Breast epithelium (tissue), 4 donors: Measurements from ENCODE around the gene FRMD4A. TPM values are rescaled to one million over a fixed set of nuclear protein-coding genes. Genes with fewer than 3 reads are reported as not detected.

ENCODE experiments used
- DNase-seq, 2 donors: peaks; one replicate each; pipeline ENCODE4 v3.0.0-alpha.2; 2019; ENCODE audit warnings: low spot score in 2 of 2
- H3K27ac ChIP-seq, 2 donors: fragments of 200-600 bp; sonication (generic) in 1 of 2; one replicate each; pipeline ENCODE4 v1.5.1; 2016 to 2019; ENCODE audit warnings: mild to moderate bottlenecking in 1 of 2
- H3K27me3 ChIP-seq, 2 donors: fragments of 200-600 bp; sonication (generic) in 1 of 2; one replicate each; pipeline versions ENCODE4 v1.5.1 to v1.6.0; 2017 to 2019; ENCODE audit warnings: control low read depth in 1 of 2, mild to moderate bottlenecking in 1 of 2
- H3K36me3 ChIP-seq: fragments of 200-600 bp; one replicate; pipeline ENCODE4 v1.5.1; 2019
- H3K4me1 ChIP-seq, 2 donors: fragments of 200-600 bp; sonication (generic); one replicate each; pipeline ENCODE4 v1.5.1; 2016 to 2019; ENCODE audit warnings: control low read depth in 1 of 2
- H3K4me3 ChIP-seq, 3 donors: fragments of 200-600 bp; sonication (generic); 1 replicate in 2 of 3; 2 replicates in 1 of 3; pipeline ENCODE4 v1.5.1; 2016 to 2019; ENCODE audit warnings: mild to moderate bottlenecking in 3 of 3, moderate library complexity in 2 of 3
- H3K9me3 ChIP-seq, 2 donors: fragments of 200-600 bp; sonication (generic) in 1 of 2; one replicate each; pipeline ENCODE4 v1.5.1; 2016 to 2019; ENCODE audit warnings: control low read depth in 1 of 2
- POLR2A ChIP-seq: fragments of 450-650 bp; IDR thresholded peaks from one replicate; pipeline ENCODE4 v1.6.1; 2016; ENCODE audit warnings: antibody characterized with exemption, mild to moderate bottlenecking, moderate library complexity
- POLR2AphosphoS5 ChIP-seq, 3 donors: sonication (generic); formaldehyde crosslinking; IDR thresholded peaks; one replicate each; pipeline ENCODE4 v1.6.1; 2017; ENCODE audit warnings: antibody characterized with exemption in 3 of 3
- intact Hi-C: fragments of 100-400 bp; cut with DNase I; formaldehyde crosslinking; loops from one replicate; pipeline ENCODE4 v1.15.1; 2023; ENCODE audit warnings: low total_unique reads
- total RNA-seq, 3 donors: library from RNA; depleted of rRNA; stranded (reverse); fragments of >200 nt; gene quantifications; one replicate each; pipeline ENCODE4 v1.1.0, GENCODE V29; 2016
- TF ChIP-seq, protein P1 (sequence below), 3 donors: fragments of 450-650 bp; IDR thresholded peaks; one replicate each; pipeline ENCODE4 v1.5.1; 2016 to 2017; ENCODE audit warnings: antibody characterized with exemption in 3 of 3, mild to moderate bottlenecking in 3 of 3, moderate library complexity in 3 of 3

Gene FRMD4A
- total RNA-seq, 3 donors from 2014 or later, result 27.5 to 107 (median 34.4) TPM

DNA sequence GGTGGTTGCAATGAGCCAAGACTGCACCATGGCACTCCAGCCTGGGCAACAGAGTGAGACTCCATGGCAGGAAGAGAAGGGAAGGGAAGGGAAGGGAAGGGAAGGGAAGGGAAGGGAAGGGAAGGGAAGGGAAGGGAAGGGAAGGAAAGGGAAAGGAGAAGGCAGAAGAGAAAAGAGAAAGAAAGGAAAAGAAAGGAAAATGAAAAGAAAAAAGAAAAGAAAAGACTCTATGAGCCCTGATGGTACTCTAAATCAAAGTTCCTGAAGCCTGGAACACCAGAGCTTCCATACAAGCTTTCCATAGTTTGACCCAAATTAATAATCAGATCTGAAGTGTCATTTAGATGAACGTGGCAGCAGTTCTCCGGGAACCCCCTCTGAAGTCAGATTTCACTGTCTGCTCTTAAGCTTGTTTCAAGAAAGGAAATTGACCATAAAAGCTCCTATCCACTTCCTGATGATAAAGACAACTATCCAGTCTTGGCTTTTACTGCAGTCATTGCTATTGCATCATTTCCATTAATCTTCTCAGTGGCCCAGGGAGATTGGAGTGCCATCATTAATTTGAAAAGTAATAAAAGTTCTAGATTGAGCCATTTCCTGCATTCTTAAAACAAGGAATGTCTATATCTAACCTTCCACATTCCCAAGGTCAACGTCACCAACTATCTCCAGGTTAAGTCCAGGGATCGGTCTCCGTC lies 44.2 kb upstream of the FRMD4A start:
- Histone ChIP-seq H3K36me3 (no peaks in the 10 kb centered on the region), H3K27ac (no peak overlapping the region), H3K4me1 (no peaks in the 10 kb centered on the region), H3K9me3 (no peaks in the 10 kb centered on the region), H3K27me3 (no peaks in the 10 kb centered on the region), H3K4me3 (no peak overlapping the region)
- DNase-seq, result no peak
- intact Hi-C loops, result no loop called here
- TF ChIP-seq POLR2A, result no peak
- no peak for TF ChIP-seq POLR2AphosphoS5 (IDR thresholded peaks at IDR 0.05)
- TF ChIP-seq, protein P1, sequence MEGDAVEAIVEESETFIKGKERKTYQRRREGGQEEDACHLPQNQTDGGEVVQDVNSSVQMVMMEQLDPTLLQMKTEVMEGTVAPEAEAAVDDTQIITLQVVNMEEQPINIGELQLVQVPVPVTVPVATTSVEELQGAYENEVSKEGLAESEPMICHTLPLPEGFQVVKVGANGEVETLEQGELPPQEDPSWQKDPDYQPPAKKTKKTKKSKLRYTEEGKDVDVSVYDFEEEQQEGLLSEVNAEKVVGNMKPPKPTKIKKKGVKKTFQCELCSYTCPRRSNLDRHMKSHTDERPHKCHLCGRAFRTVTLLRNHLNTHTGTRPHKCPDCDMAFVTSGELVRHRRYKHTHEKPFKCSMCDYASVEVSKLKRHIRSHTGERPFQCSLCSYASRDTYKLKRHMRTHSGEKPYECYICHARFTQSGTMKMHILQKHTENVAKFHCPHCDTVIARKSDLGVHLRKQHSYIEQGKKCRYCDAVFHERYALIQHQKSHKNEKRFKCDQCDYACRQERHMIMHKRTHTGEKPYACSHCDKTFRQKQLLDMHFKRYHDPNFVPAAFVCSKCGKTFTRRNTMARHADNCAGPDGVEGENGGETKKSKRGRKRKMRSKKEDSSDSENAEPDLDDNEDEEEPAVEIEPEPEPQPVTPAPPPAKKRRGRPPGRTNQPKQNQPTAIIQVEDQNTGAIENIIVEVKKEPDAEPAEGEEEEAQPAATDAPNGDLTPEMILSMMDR (IDR thresholded peaks at IDR 0.05), result no peak

DNA sequence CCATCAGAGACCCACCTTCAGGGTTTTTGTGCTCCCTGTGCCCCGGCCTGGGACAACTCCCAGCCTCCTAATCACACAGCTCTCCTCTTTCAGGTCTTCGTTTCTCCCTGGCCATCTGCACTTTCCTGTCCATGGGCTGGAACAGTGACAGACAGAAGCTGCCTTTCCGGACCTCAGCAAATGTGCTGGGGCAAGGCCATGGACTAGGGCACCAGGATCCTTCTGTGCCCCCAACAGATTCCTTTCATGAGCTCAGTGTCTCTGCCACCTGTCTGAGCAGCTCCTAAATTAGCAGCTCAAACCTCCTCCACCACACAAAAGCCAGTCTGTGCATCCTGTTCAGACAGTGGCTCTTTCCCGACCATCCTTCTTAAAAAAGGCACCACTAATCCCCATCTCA lies 41.9 kb upstream of the FRMD4A start:
- Histone ChIP-seq H3K36me3 (no peaks in the 10 kb centered on the region), H3K4me1 (no peaks in the 10 kb centered on the region), H3K27ac (no peak overlapping the region), H3K27me3 (no peaks in the 10 kb centered on the region), H3K4me3 (no peak overlapping the region), H3K9me3 (no peaks in the 10 kb centered on the region)
- TF ChIP-seq, protein P1 (IDR thresholded peaks at IDR 0.05), result no peak
- TF ChIP-seq POLR2AphosphoS5 (IDR thresholded peaks at IDR 0.05), result no peak
- no peak for TF ChIP-seq POLR2A
- no peak for DNase-seq
- intact Hi-C loops, result no loop called here

DNA sequence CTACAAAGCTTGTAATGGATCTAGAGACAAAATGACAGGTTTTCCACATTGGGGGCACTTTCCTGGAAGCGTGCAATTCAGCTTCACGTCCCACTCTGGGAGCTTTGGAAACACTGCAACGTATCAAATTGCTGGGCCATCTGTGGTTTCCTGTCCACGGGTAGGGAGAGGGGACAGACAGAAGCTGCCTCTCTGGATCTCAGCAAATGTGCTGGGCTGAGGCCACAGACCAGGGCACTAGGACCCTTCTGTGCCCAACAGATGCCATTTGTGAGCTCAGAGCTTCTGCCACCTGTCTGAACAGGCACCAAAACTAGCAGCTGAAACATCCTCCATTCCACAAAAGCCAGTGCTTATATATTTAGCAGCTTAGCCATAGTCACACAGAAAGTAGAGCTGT lies 40.9 kb upstream of the FRMD4A start:
- TF ChIP-seq, protein P1 (IDR thresholded peaks at IDR 0.05), result no peak
- TF ChIP-seq POLR2AphosphoS5 (IDR thresholded peaks at IDR 0.05) (no peak), POLR2A (no peak)
- no peak for DNase-seq
- intact Hi-C loops, result no loop called here
- no peak overlapping the region for H3K27ac ChIP-seq
- H3K9me3 ChIP-seq, result no peaks in the 10 kb centered on the region
- no peak overlapping the region for H3K4me3 ChIP-seq
- H3K27me3 ChIP-seq, result no peaks in the 10 kb centered on the region
- no peaks in the 10 kb centered on the region for H3K36me3 ChIP-seq
- no peaks in the 10 kb centered on the region for H3K4me1 ChIP-seq

DNA sequence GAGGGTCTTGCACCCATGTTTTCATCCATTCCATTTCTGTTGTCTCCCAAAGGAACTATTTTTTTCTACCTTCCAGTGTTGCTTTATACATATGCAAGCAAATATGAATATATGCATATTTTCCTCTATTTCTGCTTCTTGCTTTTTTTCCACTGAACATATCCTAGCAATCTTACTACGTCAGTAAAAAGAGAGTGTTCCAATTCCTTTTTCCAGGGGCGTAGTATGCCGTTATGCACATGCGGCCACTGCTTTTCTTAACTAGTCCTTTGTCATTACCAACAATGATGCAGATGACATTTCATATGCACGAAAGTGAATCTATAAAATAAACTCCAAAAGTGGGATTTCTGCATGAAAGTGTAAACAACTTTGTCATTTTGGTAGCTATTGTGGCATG lies 40.2 kb upstream of the FRMD4A start:
- no peak for DNase-seq
- H3K4me3 ChIP-seq, result no peak overlapping the region
- intact Hi-C loops, result no loop called here
- no peaks in the 10 kb centered on the region for H3K9me3 ChIP-seq
- no peaks in the 10 kb centered on the region for H3K4me1 ChIP-seq
- no peaks in the 10 kb centered on the region for H3K36me3 ChIP-seq
- TF ChIP-seq POLR2A (no peak), POLR2AphosphoS5 (IDR thresholded peaks at IDR 0.05) (no peak)
- TF ChIP-seq, protein P1 (IDR thresholded peaks at IDR 0.05), result no peak
- no peak overlapping the region for H3K27ac ChIP-seq
- no peaks in the 10 kb centered on the region for H3K27me3 ChIP-seq

DNA sequence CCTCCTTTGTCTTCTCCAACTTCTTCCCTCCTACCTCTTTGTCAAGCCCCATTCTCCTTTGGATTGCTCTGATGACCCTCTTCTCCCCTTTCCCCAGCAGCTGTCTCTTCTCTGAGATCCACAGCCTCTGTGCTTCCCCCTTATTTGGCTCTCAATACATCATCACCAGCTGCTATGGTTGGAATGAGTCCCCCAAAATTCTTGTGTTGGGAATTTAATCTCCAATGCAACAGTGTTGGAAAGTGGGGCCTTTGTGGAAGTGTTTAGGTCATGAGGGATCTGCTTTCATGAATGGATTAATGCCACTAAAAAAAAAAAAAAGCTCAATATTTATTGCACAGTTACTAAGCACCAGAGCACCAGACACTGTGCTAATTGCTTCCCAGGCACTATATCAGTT lies 39.2 kb upstream of the FRMD4A start:
- TF ChIP-seq POLR2AphosphoS5 (IDR thresholded peaks at IDR 0.05), result no peak
- TF ChIP-seq, protein P1 (IDR thresholded peaks at IDR 0.05), result no peak
- no peak for TF ChIP-seq POLR2A
- no peaks in the 10 kb centered on the region for H3K27me3 ChIP-seq
- intact Hi-C loops, result no loop called here
- H3K36me3 ChIP-seq, result no peaks in the 10 kb centered on the region
- H3K27ac ChIP-seq, result no peak overlapping the region
- DNase-seq, result no peak
- H3K9me3 ChIP-seq, result no peaks in the 10 kb centered on the region
- no peak overlapping the region for H3K4me3 ChIP-seq
- no peaks in the 10 kb centered on the region for H3K4me1 ChIP-seq
